Midbrain (tissue), 1 donor: ENCODE results near the gene CACNB1.

Source experiments
- DNase-seq: peaks from one replicate; lab custom pipeline; 2025; lab: John Stamatoyannopoulos, UW

The CACNB1 gene

GRCh38 chr17:39200957-39201510 is 3.6 kb upstream of the CACNB1 start:
- DNase-seq, result no peak

GRCh38 chr17:39200070-39200879 is 2.8 kb upstream of the CACNB1 start, which contains the start of gene RPL19:
TSS of gene RPL19 (plus strand) at chr17:39200283. CDS start at chr17:39200345, 62 bp downstream.
- DNase-seq, result peak; percentile 93

- no peak for DNase-seq
Observed at GRCh38 chr17:39199820-39200069, 2.3 kb upstream of the CACNB1 start.

GRCh38 chr17:39198186-39198566 is 707 bp upstream of the CACNB1 start:
- peak; percentile 14 for DNase-seq

GRCh38 chr17:39196808-39197291 is 619 bp downstream of the CACNB1 start:
- no peak for DNase-seq

- no peak for DNase-seq
Observed at GRCh38 chr17:39196241-39196807, 1.1 kb downstream of the CACNB1 start.

- peak; percentile 31 for DNase-seq
Observed at GRCh38 chr17:39195568-39196160, 1.8 kb downstream of the CACNB1 start.

GRCh38 chr17:39194985-39195524 is 2.4 kb downstream of the CACNB1 start:
- DNase-seq, result peak; percentile 39

- DNase-seq, result peak; percentile 52
Observed at GRCh38 chr17:39194089-39194984, 3.1 kb downstream of the CACNB1 start.

GRCh38 chr17:39193346-39193745 is 4.1 kb downstream of the CACNB1 start:
- DNase-seq, result no peak

- DNase-seq, result no peak
Observed at GRCh38 chr17:39192901-39193300, 4.6 kb downstream of the CACNB1 start.

- no peak for DNase-seq
Observed at GRCh38 chr17:39191750-39192510, 5.5 kb downstream of the CACNB1 start.

GRCh38 chr17:39187152-39187830 is 10.2 kb downstream of the CACNB1 start:
- DNase-seq, result no peak

- no peak for DNase-seq
Observed at GRCh38 chr17:39186481-39187002, 10.9 kb downstream of the CACNB1 start.

GRCh38 chr17:39183720-39184119 is 13.7 kb downstream of the CACNB1 start:
- DNase-seq, result no peak

- DNase-seq, result no peak
Observed at GRCh38 chr17:39183045-39183444, 14.4 kb downstream of the CACNB1 start.

GRCh38 chr17:39181303-39181702 is 16.2 kb downstream of the CACNB1 start:
- no peak for DNase-seq

GRCh38 chr17:39178536-39178935 is 18.9 kb downstream of the CACNB1 start:
- DNase-seq, result no peak

GRCh38 chr17:39177256-39177655 is 20.2 kb downstream of the CACNB1 start:
- no peak for DNase-seq

GRCh38 chr17:39175695-39176093 is 21.8 kb downstream of the CACNB1 start:
- DNase-seq, result no peak
